Sigmoid colon (tissue), 7 donors: ENCODE measurements around the gene C19orf73. TPM values are rescaled to one million over a fixed set of nuclear protein-coding genes. Genes with fewer than 3 reads are reported as not detected.
A peak's percentile ranks its signal among the peaks of the same experiment; 100 is the strongest.

Source experiments
- DNase-seq: peaks from one replicate; pipeline ENCODE4 v3.0.0-alpha.2; 2019
- H3K27ac ChIP-seq, 4 donors: fragments of 200-600 bp; sonication (generic); one replicate each; pipeline ENCODE4 v1.5.1; 2016 to 2019; ENCODE audit warnings: mild to moderate bottlenecking in 1 of 4
- H3K27me3 ChIP-seq, 3 donors: fragments of 200-600 bp; sonication (generic); one replicate each; pipeline ENCODE4 v1.5.1; 2019; ENCODE audit warnings: mild to moderate bottlenecking in 1 of 3
- H3K36me3 ChIP-seq, 4 donors: fragments of 200-600 bp; sonication (generic); one replicate each; pipeline ENCODE4 v1.5.1; 2016 to 2019
- H3K4me1 ChIP-seq, 4 donors: fragments of 200-600 bp; sonication (generic); one replicate each; pipeline ENCODE4 v1.5.1; 2017 to 2019
- H3K4me3 ChIP-seq, 4 donors: fragments of 200-600 bp; sonication (generic); one replicate each; pipeline ENCODE4 v1.5.1; 2017 to 2019; ENCODE audit warnings: mild to moderate bottlenecking in 2 of 4, moderate library complexity in 1 of 4
- H3K9me3 ChIP-seq, 4 donors: fragments of 200-600 bp in 3 of 4; sonication (generic) in 3 of 4; one replicate each; pipeline versions ENCODE4 v1.5.1 to v1.6.1; 2013 to 2019
- CTCF ChIP-seq, 4 experiments: fragments of 450-650 bp in 3 of 4; fragments of 200-600 bp in 1 of 4; IDR thresholded peaks; one replicate each; pipeline ENCODE4 v1.5.1; 2016 to 2019; ENCODE audit warnings: antibody characterized with exemption in 4 of 4, mild to moderate bottlenecking in 3 of 4, moderate library complexity in 2 of 4
- EP300 ChIP-seq, 4 donors: sonication (generic); formaldehyde crosslinking; IDR thresholded peaks; one replicate each; pipeline ENCODE4 v1.6.1; 2017; ENCODE audit warnings: antibody characterized with exemption in 4 of 4
- POLR2A ChIP-seq, 2 donors: fragments of 450-650 bp; IDR thresholded peaks; one replicate each; pipeline ENCODE4 v1.6.1; 2016; ENCODE audit warnings: antibody characterized with exemption in 2 of 2, mild to moderate bottlenecking in 2 of 2, moderate library complexity in 2 of 2
- POLR2AphosphoS5 ChIP-seq, 4 donors: sonication (generic); formaldehyde crosslinking; IDR thresholded peaks; one replicate each; pipeline ENCODE4 v1.6.1; 2017; ENCODE audit warnings: antibody characterized with exemption in 4 of 4
- WGBS, 2 donors: extraction: QIAGEN DNeasy Blood & Tissue Kit; methylation state at CpG; one replicate each; pipeline ENCODE4 v1.1.7; 2013; 5-methylcytosine and 5-hydroxymethylcytosine counted together
- intact Hi-C: fragments of 100-400 bp; cut with DNase I; formaldehyde crosslinking; loops from one replicate; pipeline ENCODE4 v1.15.1; 2023
- polyA plus RNA-seq, 3 donors: library from polyadenylated mRNA; stranded (reverse); fragments of 200-250 nt; gene quantifications; one replicate each; pipeline ENCODE4 v1.2.3, GENCODE V29; 2013
- total RNA-seq, 4 donors: library from RNA; depleted of rRNA; stranded (reverse); fragments of >200 nt; gene quantifications; one replicate each; pipeline ENCODE4 v1.1.0, GENCODE V29; 2016
- donor health status: healthy with polysubstance abuse.
- donor health status: Bipolar disorder and iron deficiency.
- donor health status: healthy.

Gene C19orf73
- total and polyA plus RNA-seq, 7 donors = 1.6 to 5.1 (median 2.3) TPM; not detected in 1

- Histone ChIP-seq H3K36me3 (no peaks in the 10 kb centered on the region), H3K4me3 (no peak within 1 kb of the TSS), H3K27ac (peak within 1 kb of the TSS in 2 of 4 donors; percentile 21 to 27), H3K9me3 (no peaks in the 10 kb centered on the region), H3K4me1 (peaks cover 0 to 32% (median 28%) of the 10 kb centered on the region in 4 donors), H3K27me3 (peaks cover 0 to 2% (median 0%) of the 10 kb centered on the region in 3 donors)
- TF ChIP-seq EP300 (IDR thresholded peaks at IDR 0.05) (no peak), POLR2A (IDR thresholded peaks at IDR 0.05) (no peak), POLR2AphosphoS5 (IDR thresholded peaks at IDR 0.05) (no peak), CTCF (IDR thresholded peaks at IDR 0.05) (no peak)
- 73 to 87% methylated on average over 19 of the region's 19 CpGs for WGBS, 2 donors
- intact Hi-C loops = no loop called here
- no peak for DNase-seq
Observed at GRCh38 chr19:49155005-49155819, 36.3 kb upstream of the C19orf73 start, which contains the start of gene HRC. TSS of gene HRC (minus strand) at chr19:49155396. CDS start at chr19:49155237, 159 bp downstream.

GRCh38 chr19:49154279-49154678 is 35.3 kb upstream of the C19orf73 start:
- WGBS, 2 donors = 94 to 96% methylated on average over 6 of the region's 6 CpGs
- Histone ChIP-seq H3K9me3 (no peaks in the 10 kb centered on the region), H3K36me3 (no peaks in the 10 kb centered on the region), H3K27ac (no peak overlapping the region), H3K4me3 (no peak overlapping the region), H3K27me3 (peaks cover 0 to 2% (median 0%) of the 10 kb centered on the region in 3 donors), H3K4me1 (peaks cover 0 to 42% (median 35%) of the 10 kb centered on the region in 4 donors)
- TF ChIP-seq POLR2AphosphoS5 (IDR thresholded peaks at IDR 0.05) = no peak
- TF ChIP-seq EP300 (IDR thresholded peaks at IDR 0.05) = no peak
- TF ChIP-seq POLR2A (IDR thresholded peaks at IDR 0.05) = no peak
- TF ChIP-seq CTCF (IDR thresholded peaks at IDR 0.05) = no peak
- DNase-seq = no peak
- intact Hi-C loops = no loop called here

- intact Hi-C loops = no loop called here
- no peak for DNase-seq
- Histone ChIP-seq H3K27me3 (peaks cover 0 to 2% (median 0%) of the 10 kb centered on the region in 3 donors), H3K27ac (no peak overlapping the region), H3K4me3 (no peak overlapping the region), H3K36me3 (no peaks in the 10 kb centered on the region), H3K4me1 (peaks cover 0 to 43% (median 38%) of the 10 kb centered on the region in 4 donors), H3K9me3 (no peaks in the 10 kb centered on the region)
- no peak for TF ChIP-seq POLR2AphosphoS5 (IDR thresholded peaks at IDR 0.05)
- no peak for TF ChIP-seq EP300 (IDR thresholded peaks at IDR 0.05)
- no peak for TF ChIP-seq POLR2A (IDR thresholded peaks at IDR 0.05)
- 89 to 94% methylated on average over 10 of the region's 10 CpGs for WGBS, 2 donors
Observed at GRCh38 chr19:49153167-49153809, 34.3 kb upstream of the C19orf73 start.

GRCh38 chr19:49152119-49152550 is 33.2 kb upstream of the C19orf73 start:
- H3K27ac ChIP-seq = peak overlapping the region in 3 of 4 donors; percentile 76 to 85 (median 78)

More at GRCh38 chr19:49152119-49152550, 33.2 kb upstream of the C19orf73 start:
- DNase-seq = no peak
- TF ChIP-seq POLR2A (IDR thresholded peaks at IDR 0.05) = no peak
- TF ChIP-seq POLR2AphosphoS5 (IDR thresholded peaks at IDR 0.05) = no peak
- no peak for TF ChIP-seq CTCF (IDR thresholded peaks at IDR 0.05)
- no peak for TF ChIP-seq EP300 (IDR thresholded peaks at IDR 0.05)
- H3K36me3 ChIP-seq = no peaks in the 10 kb centered on the region
- peaks cover 0 to 2% (median 0%) of the 10 kb centered on the region in 3 donors for H3K27me3 ChIP-seq
- no peaks in the 10 kb centered on the region for H3K9me3 ChIP-seq
- peaks cover 0 to 34% (median 32%) of the 10 kb centered on the region in 4 donors for H3K4me1 ChIP-seq
- no peak overlapping the region for H3K4me3 ChIP-seq
- 31 to 32% methylated on average over 10 of the region's 10 CpGs for WGBS, 2 donors
- intact Hi-C loops = no loop called here
